HCEC 1CT (cell line): ENCODE measurements around the gene RUVBL1.
A peak's percentile ranks its signal among the peaks of the same experiment; 100 is the strongest.

Experiments
- DNase-seq: peaks from one replicate; pipeline ENCODE4 v3.0.0-alpha.2; 2017

Gene RUVBL1

DNA sequence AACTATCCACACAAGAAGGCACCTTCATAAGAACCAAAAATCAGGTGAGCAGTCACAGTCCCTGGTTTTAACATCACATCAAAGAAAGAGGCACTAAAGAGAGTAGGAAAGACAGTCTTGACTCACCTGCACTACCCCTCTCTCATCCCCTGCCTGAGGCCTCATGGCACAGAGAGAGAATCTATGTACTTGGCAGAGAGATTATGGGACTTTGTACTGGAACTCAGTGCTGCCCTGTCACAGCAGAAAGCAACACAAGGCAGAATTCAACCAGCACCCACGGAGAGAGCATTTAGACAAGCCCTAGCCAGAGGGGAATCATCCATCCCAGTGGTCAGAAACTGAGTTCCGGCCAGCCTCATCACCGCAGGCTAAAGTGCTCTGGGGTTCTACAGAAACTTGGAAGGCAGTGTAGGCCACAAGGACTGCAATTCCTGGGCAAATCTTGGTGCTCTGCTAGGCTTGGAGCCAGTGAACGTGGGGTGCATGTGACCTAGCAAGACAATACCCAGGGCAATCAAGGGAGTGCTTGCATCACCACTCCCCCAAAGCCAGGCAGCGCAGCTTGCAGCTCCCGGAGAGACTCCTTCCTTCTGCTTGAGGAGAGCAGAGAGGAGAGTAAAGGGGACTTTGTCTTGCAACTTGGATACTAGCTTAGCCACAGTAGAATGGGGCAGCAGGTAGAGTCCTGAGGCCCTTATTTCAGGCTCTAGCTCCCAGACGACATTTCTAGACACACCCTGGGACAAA is 8.5 kb upstream of the RUVBL1 start:
- no peak for DNase-seq

DNA sequence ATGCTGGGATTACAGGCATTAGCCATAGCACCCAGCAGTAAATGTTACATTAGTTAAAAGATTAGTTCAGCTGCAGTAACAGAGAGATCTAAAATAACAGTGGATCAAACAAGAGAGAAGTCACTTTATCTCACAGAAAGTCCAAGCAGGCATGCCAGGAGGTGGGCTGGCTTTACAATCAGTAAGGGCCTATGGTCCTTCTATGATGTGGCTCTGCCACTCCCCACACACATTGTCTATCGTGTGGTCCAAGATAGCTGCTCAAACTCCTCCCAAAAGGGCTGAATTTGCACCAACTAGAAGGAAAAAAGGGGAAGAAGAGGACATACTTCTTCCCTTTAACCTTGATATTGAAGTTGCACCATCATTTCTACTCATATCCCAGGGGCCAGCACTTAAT is 4.6 kb upstream of the RUVBL1 start:
- DNase-seq = no peak

DNA sequence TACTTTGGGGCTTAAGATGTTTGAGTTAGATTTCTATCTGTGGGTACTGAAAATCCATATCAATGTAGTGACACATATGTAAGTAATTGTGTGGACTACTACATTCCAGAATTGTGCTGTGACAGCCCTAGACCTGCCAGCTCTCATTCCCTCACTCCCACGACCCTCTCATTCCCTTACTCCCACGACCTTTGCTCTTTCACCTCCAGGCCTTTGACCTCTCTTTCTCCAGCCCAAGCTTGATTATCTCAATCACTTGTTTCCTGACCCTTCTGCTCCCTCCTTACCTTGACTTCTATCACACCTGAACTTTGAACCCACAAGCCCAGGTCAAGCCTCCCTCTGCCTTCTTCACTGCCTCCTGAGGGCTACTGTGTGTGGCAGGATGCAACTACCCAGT is 3.6 kb upstream of the RUVBL1 start:
- no peak for DNase-seq

DNA sequence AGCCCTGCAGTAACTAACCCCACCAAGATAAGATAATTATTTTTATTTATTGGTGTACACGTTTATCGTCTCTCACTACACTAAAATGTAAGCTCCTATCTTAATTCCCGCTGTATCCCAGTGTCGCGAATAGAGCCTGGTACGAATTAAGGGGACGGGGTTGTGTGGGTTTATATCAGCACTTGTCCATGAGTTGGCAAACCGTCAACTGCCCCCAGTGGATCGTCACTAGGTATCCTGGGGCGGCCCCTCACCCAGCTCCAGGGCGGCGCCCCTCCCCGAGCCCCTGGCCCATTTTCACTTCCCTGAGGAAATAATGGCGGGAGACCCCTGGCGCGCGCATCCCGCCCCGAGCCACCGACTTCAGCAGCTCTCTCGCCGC is 465 bp downstream of the RUVBL1 start:
- DNase-seq = no peak

DNA sequence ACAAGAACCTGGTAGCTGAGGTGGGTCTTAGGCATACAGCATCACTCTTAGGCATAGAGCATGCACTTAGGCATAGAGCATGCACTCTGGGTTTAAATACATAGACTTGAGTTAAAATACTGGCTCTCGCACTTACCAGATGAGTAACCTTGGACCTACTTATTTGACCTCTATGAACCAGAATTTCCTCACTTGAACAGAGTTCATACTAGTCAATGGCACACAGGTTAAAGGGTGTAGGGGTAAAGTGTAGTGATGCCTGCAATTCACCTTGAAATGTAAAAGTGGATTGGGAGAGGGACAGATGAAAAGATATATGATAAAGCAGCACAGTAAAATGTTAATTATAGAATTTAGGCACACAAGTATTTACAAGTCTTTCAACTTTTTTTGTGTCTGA is 1.6 kb downstream of the RUVBL1 start:
- DNase-seq = no peak

DNA sequence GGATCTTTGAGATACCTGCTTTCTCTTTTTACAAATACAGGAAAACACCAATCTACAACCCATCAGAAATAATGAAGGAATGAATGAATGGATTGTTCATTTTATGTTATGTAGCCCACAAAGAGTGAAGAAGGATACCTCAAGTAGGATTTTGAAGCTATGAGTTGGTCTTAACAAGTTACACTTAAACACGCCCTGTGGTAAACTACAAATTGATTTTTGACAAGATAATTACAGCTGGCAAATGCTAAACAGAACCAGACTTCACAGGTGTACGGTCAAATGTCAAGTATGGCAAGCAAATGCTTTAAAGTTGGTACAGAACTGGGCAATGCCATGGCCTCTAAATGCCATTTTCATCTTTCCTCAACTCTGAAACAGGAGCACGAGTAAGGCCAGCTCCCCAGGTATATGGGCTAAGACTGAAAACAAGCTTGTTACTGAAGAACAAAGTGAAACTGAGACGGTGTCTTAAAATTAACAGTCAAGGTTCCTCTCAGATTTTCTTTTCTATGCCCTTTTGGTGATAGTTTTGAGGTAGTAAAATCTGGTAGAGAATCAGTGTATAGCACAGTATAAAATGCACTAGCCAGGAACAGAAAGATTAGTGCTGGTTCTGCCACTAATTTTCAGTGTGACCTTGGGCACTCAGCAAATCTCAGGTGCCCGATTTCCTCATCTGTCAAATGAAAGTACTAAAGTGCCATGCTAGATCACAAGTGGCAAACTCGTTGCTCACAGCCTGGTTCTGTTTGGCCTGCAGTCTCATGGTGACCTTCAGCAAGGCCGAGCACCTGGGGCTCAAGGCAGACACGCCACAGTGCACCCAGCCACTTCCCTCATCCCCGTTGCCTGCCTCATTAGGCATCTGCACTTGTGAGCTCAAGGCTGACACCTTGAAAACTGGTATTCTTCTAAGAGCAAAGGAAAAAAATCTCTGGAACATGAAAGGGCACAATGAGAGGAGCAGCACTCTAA is 9.5 kb downstream of the RUVBL1 start:
- no peak for DNase-seq

DNA sequence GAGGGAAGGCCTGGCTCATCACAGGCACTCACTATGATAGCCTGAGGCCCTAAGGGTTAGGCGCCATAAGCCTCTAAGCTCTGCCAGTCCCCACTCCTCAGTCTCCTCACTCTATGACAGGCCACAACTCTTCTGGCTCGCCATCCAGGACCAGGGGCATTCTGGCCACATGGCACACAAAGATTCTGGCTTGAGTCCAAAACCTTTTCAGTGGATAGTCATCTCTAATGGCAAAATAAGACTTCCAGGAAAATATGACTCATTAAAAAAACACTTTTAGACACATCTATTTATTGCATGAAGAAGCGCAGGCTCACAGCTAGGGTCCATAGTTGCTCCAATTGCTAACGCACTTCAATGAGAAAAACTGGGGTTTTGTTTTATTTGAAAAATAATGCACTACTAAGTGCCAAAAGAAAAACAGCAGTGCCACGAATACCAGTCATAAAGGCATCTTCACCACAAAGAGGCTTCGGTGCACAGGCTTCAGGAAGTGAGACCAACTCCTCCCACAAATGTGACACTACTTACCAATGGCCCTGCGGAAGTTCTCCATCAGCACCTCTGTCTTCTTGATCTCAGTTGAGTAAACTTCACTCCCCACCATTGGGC is 11.1 kb downstream of the RUVBL1 start:
- peak; percentile 94 for DNase-seq

DNA sequence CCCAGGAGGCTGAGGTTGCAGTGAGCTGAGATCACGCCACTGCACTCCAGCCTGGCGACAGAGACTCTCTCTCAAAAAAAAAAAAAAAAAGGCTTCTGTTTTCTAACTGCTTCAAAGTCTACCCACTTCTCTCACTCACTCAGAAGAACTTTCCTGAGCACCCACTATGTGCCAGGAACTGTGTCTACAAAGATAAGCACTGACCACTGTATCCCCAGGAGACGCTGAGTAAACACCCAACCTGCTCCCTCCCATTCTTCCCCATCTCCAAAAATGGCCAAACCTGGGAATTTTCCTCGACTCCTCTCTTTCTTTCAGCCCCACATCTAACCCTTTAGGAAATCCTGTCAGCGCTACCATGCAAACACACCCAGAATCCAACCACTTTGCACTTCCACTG is 12.5 kb downstream of the RUVBL1 start:
- no peak for DNase-seq

DNA sequence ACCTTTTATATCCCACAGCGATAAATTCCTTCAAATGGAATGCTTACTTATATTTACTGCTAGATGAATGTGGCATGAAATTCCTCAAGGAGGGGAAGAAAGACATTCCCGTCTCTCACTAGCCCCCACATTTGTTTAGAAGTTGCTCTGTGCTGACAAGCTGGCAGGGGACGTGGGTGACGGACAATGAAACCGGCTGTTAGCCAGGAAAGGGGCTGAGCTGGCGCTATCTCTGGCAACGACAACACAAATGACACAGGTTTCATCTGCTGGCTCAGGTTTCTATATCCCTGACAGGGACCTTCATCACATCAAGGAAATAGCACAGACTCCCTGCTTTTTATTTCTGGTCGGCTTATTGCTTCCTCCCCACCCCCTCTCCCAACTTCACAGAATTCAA is 15.8 kb downstream of the RUVBL1 start:
- DNase-seq = no peak

DNA sequence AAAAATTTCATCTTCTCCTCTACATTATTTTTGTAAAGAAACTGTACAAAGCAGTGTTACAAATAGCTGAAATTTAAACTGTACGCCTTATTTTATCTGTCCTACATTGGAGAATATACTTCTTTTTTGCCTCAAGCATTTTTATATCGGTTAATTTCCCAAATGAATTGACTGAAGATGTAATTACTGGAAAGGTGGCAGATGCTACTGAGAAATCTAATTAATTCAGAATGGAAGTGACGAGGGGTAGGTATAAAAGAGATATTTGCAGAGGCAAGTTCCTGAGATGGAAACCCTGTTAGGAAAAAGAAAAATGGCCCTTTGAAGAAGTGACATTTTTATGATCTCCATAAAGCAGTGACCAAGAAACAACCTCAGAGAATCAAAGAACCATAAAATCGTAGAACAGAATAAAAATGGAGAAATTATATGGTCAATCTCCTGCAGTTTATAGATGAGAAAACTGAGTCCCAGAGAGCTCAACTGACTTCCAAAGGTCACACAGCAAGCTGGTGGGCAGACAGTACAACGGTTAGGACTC is 20.4 kb downstream of the RUVBL1 start:
- DNase-seq = no peak

DNA sequence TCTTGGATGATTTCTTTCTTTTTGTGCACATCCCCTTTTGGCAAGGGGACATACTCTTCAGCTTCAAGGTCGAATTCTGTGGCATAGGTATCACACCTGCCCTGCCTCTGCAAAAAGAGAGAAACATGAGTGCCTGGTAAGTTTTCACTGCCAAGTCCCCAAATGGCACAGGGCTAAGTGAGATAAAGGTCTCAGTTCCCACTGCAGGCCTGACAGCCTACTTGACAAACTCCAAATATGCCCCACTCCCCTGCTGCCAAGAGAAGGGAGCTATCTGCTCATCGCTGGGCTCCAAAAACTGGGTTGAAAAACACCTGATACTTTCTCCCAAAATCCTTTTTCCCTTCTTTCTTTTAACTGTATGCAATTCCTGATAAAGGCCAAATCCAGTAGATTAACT is 23.0 kb downstream of the RUVBL1 start:
- DNase-seq = no peak

DNA sequence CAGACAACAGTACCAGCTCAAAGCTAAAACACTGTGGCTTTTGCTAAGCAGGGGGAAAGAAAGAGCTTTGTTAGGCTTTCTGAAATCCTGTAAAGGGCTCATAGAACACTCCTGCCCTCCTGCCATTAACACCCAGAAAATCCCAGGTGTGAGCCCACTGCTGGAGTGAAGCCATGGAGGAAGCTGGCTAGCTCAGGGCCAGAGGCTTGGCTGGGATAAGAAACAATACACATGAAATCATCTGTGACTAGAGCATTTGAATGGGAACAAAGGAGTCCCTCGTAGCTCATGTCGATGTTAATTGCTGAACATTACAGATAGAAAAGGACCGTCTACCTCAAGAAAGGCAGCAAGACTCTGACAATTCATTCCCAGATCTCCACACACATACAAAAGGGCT is 23.5 kb downstream of the RUVBL1 start:
- DNase-seq = no peak

DNA sequence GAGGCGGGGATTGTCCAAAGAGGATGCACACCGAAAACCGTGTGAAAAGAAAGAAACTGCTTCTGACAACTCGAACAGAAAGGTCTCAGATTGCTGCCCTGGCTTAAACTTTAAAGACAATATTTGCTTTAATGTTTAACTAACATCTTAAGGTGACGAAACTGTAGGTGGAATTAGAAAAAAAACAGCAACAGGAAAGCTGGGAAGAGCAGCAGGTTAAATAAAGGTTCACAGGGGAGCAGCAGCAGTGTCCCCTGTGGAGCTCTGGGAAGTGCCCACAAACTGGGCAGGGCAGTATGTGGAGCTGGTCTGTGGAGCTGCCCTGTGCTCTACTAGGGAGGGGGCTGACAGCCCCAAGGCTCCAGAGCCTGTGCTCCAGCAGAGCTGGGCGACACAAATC is 25.4 kb downstream of the RUVBL1 start:
- DNase-seq = no peak

DNA sequence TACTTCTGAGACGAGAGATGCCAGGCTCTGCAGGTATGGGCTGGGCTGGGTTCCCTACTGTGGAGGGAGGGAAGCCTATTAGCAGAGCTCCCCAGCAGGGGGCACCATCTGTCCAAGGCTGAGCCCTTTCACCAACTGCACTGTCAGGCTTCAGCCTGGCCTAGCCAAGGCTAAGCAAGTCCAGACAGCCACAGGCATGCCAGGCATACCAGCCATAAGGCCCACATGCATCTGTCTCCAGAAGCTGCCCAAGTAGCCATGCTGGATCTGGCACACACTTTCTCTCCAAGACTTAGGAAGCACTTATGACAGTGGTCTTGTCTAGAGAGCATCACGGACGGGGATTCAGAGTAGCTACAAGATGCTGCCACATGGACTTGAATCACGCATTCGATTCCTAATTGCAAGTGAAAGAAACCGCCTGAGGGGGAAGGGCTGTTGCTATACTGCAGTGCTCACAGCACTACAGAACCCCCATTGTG is 28.3 kb downstream of the RUVBL1 start:
- DNase-seq = peak; percentile 61

DNA sequence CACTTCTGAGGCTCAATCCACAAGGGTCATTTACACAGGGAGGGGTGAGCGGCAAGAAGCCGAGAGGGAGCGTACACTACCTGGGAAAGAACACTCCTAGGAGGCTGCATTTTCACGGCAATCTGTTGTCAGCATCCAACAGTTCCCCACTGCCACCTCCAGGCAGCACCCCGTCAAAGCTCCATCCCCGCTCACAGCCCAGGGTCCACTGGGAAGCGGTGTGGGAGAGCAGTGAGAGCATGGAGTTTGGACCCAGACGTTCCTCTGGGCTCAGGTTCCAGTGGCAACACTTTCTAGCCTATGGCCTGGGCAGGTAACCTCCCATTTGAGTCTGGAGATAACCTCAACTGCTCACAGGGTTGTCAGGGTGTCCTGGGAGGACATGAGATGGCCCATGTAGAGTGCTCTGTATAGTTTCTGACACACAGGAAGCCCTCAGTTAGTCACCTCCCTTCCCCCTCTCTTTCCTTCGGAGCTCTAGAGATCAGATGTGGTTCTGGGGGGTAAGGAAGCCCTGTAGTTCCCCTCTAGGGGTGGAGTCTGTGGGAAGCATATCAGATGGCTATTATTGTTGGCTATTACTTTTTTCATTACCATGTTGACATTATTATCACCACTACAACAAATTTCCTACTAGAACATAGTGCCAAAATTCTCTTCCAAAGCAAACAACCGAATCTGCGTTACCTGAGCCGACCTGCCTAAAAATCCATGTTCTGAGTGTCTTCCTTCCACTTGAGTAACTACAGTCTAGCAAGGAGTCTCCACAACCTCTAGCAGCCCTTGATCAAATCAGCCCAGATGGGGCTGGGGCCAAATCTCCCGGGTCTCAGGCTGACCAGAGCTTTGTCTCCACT is 29.1 kb downstream of the RUVBL1 start:
- DNase-seq = peak; percentile 26

DNA sequence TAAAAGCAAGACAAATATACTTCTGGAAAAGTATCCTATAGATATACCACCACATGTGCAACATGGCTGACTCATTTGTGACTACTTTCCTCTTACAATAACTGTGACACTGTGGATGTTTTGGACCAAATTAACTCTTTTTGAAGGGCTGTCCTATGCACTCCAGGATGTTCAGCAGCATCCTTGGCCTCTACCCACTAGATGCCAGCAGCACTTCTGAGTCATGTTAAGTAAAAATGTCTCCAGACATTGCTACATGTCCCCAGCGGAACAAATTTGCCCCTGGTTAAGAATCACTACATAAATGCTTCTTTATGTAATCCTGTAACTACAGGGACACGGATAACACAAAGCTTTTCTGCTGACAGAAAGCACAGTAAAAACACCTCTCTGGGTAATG is 32.0 kb downstream of the RUVBL1 start:
- DNase-seq = no peak

DNA sequence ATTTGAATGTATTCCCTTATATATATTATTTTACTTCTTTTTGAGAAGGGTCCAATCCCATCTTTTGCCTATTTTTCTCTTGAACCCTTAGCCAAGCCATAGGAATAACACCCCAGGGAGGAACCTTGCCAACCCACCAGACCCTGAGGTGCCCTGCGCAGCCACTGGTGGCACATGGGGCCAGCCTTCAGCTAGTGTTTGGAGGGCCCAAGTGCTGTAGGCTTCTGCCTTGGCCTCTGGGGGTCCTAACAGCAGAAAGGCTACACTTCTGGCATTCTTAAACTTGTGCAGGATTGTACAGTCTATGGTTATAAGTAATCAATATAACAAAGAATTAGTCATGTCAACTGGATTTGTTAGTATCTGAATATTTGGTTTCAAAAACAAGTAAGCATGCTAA is 34.5 kb downstream of the RUVBL1 start:
- DNase-seq = no peak

DNA sequence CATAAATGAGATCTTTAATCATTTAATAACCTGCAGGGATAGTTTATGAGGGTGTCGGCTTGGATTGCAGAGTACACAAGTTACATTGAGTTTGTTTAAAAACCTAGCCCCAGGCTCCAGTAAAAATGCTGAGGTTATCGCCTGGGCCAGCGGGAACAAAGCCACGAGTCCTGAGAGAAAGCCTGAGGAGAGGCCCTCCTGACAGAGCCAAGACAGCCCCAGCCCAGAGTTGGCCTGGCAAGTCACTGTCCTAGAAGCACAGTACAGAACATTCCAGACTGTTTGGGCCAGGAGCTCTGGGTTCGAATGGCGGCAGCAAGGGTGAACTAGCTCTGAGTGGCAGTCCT is 39.0 kb downstream of the RUVBL1 start:
- no peak for DNase-seq

DNA sequence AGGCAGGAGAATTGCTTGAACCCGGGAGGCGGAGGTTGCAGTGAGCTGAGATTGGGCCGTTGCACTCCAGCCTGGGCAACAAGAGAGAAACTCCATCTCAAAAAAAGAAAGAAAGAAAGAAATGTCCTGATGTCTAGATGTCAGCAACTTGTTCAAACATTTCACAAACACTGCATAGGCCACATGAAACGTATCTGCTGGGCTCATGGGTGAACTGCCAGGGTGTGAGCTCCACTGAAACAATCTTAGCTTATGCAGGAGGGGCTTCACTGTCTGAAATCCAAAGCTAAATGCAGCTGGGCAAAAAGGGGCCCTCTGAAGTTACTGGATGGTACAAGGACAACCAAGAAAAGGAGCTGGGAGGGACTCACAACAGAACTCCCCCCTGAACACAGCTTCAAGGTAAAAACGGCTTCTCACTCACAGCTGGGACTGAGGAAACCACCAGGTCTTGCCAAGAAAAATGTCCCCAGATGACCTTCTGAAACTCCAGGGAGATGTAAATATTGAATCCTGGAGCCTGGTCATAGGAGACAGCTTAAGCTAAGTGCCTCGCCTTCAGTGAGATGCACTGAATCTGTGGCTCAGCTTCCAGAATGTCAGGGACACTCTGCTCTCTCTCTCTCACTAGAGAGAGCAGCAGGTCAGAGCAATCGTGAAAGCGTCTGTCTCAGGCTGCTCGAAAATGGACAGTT is 39.5 kb downstream of the RUVBL1 start:
- peak; percentile 40 for DNase-seq

DNA sequence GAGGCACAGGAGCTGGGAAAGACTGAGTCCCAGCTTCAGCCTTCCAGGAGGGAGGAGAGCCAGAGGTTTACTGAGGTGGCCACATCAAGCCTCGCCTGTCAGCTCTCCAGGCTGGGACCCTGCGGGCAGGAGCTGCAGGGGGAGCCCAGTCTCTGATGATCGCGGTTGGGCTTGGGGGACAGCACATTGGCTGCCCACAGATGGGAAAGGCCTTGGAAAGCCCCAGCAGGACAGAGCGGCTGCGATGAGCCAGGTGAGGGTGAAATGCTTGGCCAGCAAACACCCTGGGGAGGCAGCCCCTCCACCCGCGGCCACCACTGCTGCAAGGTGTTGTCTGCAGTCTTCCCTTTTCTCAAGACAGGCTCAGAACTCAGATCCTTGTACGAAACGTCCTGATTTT is 40.2 kb downstream of the RUVBL1 start:
- no peak for DNase-seq

DNA sequence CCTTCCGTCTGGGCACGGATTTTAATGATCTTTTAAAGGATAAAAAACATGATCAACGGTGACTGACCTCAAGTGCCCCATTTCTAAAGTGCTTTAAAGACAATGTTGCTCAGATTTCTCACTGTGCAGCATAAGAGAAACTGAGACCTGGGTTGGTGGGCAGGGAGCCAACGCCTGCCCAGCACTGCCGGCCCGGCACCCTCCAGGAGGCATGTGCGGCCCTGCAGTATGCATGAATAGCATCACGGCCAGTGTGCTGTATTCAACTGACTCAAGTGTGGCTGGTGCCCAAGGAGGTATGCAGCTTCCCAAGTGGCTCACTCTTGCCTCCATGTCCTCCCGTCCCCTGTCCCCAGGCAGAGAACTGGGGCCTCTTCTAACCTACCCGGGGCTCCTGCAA is 41.1 kb downstream of the RUVBL1 start:
- DNase-seq = no peak

DNA sequence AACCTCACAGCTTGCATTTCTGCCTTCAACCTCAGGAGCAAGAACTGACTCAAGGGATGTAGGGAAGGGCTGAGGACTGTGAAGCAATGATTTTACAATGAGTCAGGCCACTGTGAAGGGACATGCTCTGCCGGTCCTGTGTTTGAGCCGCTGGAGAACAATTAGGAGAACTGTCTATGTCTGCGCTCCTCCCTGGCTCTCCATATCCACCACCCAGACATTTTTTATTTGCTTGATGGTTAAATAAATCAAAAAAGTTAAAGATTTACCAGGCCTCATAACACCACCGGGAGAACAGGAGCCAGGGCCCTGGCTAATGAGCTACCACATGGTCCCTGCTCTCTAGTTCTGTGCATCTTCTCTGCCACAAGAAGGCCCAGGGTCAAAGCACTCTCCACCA is 41.8 kb downstream of the RUVBL1 start:
- DNase-seq = peak; percentile 76
